Measurements from ENCODE around the gene BTN1A1.

DNA sequence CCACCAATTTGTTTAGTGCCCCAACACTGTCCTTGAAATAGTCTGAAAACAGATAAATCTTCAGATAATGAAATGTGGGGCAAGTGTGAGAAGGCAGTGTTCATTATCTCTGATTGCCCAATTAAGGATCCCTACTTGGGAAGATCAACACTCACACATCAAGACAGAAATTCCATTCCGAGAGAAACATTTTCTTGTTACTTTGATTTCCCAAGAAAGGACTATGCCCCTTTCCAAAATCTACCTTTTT is 54.3 kb downstream of the BTN1A1 start:
- TF ChIP-seq, protein P1, sequence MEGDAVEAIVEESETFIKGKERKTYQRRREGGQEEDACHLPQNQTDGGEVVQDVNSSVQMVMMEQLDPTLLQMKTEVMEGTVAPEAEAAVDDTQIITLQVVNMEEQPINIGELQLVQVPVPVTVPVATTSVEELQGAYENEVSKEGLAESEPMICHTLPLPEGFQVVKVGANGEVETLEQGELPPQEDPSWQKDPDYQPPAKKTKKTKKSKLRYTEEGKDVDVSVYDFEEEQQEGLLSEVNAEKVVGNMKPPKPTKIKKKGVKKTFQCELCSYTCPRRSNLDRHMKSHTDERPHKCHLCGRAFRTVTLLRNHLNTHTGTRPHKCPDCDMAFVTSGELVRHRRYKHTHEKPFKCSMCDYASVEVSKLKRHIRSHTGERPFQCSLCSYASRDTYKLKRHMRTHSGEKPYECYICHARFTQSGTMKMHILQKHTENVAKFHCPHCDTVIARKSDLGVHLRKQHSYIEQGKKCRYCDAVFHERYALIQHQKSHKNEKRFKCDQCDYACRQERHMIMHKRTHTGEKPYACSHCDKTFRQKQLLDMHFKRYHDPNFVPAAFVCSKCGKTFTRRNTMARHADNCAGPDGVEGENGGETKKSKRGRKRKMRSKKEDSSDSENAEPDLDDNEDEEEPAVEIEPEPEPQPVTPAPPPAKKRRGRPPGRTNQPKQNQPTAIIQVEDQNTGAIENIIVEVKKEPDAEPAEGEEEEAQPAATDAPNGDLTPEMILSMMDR (IDR thresholded peaks at IDR 0.05): no peak
- TF ChIP-seq POLR2A (IDR thresholded peaks at IDR 0.05): no peak
